Epithelial cell of proximal tubule (primary cell): ENCODE results near the gene RFC4. TPM values are rescaled to one million over a fixed set of nuclear protein-coding genes. Genes with fewer than 3 reads are reported as not detected.

Experiments
- DNase-seq: peaks from one replicate; pipeline ENCODE4 v3.0.0-alpha.2; 2011; ENCODE audit warnings: low read depth
- H3K4me3 ChIP-seq: 2 replicates; pipeline ENCODE4 v1.5.1; 2011; ENCODE audit warnings: low read depth, mild to moderate bottlenecking, low read length
- total RNA-seq: library from RNA; depleted of rRNA; stranded (reverse); fragments of >200 nt; gene quantifications from 2 replicates; pipeline ENCODE4 v1.2.3, GENCODE V29; 2015
- TF ChIP-seq, protein P1 (sequence below): conservative IDR thresholded peaks from 2 replicates; pipeline ENCODE4 v1.5.1; 2012; ENCODE audit warnings: low read depth, mild to moderate bottlenecking, low read length

The RFC4 gene
- total RNA-seq, 1 donor from 2014 or later = 76.1 TPM

DNA sequence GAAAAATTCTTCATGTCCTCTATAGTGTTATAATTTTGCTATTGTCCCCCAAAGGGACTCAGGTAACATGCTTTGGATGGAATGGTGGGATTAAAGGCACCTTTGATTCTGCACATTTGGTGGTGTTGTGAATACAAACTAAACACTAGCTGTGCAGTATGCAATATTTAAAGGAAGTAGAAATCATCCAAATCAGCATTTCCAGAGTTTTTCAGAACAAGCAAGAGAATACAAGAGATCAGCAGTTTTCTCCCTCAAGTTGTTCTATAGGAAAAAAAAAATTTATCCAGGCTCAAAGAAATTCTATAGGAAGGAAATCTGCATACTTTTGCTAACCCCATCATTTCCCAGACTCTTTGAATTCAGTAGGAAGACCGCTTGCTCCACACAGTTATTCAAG lies 26.0 kb upstream of the RFC4 start:
- TF ChIP-seq, protein P1, sequence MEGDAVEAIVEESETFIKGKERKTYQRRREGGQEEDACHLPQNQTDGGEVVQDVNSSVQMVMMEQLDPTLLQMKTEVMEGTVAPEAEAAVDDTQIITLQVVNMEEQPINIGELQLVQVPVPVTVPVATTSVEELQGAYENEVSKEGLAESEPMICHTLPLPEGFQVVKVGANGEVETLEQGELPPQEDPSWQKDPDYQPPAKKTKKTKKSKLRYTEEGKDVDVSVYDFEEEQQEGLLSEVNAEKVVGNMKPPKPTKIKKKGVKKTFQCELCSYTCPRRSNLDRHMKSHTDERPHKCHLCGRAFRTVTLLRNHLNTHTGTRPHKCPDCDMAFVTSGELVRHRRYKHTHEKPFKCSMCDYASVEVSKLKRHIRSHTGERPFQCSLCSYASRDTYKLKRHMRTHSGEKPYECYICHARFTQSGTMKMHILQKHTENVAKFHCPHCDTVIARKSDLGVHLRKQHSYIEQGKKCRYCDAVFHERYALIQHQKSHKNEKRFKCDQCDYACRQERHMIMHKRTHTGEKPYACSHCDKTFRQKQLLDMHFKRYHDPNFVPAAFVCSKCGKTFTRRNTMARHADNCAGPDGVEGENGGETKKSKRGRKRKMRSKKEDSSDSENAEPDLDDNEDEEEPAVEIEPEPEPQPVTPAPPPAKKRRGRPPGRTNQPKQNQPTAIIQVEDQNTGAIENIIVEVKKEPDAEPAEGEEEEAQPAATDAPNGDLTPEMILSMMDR = no peak
- no peak for DNase-seq
- H3K4me3 ChIP-seq = no peak overlapping the region

DNA sequence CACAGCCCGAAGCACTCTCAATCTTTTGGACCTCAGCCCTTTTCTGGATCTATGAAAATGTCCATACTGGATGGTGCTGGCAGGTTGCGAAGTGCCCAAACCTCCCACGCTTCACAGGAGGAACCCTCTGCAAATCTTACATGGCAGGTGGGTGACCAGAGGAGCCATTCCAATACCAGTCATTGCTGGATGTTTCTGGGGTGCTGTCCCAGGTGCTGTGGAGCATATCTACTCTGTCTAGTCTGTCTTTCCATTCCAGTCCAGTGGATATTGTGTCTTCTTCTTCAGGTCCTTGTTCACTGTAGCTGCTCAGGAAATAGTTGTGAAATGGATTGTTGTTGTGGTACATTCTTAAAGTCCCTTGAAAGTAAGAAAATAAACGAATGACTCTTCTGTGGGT lies 25.5 kb upstream of the RFC4 start:
- no peak for DNase-seq
- H3K4me3 ChIP-seq = no peak overlapping the region
- TF ChIP-seq, protein P1 = no peak

DNA sequence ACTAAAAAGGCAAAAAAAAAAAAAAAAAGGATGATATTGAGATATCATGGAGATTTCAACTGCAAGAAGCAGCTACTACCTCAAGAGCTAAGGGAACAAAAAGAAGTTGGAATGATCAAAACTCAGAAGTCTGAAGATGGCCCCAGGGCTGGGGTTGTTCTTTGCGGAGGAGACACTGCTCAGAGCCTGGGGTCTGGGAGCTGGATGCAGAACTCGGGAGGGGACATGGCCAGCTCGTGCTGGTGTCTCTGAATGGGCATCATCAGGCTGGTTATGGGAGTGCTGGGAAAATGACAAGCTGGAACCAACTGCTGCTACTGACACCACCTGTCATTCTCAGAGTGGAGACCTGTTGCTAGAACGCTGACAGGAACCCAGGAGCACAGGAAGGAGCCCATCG lies 22.1 kb upstream of the RFC4 start:
- H3K4me3 ChIP-seq = no peak overlapping the region
- no peak for DNase-seq
- TF ChIP-seq, protein P1 = no peak

DNA sequence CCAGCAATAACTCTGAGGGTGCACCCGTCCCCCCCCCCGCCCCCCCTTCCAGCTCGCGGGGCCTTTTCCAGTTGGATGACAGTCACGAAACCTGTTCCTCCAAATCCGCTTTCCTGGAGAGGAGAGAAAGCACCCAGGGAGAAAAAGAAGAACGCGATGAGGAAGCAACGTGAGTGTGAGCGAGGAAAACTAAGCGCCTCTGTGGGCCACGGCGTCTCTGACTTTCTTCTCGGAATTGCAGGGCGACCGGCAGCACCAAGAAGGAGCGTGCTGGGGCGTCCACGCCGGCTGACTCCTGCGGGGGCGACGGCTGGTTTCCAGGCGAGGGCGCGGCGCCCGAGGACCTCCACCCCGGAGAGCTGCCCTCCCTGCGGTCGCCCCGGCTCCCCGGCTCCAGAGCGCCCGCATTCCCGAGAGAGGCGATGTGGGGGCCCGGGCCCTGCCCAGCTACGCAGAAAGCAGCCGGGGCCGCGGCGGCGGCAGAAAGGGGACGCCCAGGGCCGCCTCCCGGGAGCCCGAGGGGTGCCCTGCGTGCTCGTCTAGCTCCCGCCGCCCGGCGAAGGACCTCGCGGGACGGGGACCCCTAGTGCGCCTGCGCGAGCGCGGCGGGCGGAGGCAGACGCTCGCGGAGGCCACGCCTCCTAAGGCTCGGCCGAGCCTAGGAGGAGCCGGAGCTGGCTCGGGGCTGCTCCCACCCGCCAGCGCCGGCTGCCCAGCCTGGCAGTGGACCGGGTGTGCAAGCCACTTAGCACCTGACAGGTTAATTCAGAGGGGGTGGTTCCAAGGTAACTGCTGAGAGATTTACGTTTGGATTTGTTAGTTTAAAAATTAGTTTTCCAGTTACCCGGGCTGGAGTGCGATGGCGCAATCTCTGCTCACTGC lies 20.9 kb upstream of the RFC4 start:
- TF ChIP-seq, protein P1 = no peak
- peak overlapping the region; percentile 56 for H3K4me3 ChIP-seq
- no peak for DNase-seq

DNA sequence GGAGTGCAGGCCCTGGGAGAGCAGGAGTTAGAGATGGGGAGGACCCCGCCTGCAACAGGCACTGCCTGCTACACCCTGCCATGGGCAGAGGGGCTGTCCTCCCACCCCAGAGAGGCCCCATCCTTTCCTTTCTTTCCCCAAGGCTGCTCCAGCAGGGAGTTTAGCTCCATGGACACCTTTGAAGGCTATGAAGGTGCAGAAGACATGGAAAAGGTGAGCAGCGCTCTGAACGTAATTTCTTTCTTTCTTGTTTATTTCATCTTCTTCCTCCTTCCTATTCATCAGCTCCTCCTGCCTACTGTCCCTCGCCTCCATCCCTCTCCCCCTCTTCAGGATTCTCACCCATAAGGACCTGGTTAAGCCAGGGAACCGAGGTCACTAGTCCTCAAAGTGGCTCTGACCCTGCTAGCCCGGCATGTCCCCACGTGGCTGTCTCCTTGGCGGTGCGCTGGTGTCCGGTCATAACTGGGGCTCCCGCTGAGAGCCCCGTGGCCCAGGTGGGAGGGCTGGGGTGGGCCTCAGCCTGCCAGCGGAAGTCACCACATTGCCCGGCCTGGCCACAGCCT lies 20.2 kb upstream of the RFC4 start:
- TF ChIP-seq, protein P1 = no peak
- H3K4me3 ChIP-seq = peak overlapping the region; percentile 56
- no peak for DNase-seq

DNA sequence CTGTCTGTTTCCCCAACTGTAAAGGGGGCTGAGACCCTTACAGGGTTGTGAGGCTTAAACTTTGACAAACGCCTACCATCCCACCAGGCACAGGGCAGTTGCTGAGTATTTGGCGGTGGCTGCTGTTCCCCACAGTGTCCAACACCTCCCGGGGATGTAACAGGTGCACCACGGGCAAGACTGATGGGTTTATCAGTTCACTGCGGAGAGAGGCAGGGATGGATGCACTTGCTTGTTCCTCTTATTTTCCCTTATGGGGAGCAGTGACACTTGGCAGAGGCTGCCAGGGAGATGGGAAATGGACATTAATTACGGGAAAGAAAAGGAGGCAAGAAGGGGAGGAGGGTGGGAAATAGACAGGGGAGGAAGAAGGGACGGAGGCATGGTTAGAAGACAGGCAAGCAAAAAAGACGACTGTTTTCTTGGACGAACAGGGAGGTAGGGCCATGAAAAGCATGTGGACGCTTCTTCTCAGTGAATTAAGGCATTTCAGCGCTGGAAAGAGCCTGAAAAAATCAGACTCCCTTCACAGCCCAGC lies 19.7 kb upstream of the RFC4 start:
- no peak for DNase-seq
- TF ChIP-seq, protein P1 = no peak
- no peak overlapping the region for H3K4me3 ChIP-seq
